ENCODE measurements around the gene SRR. TPM values are rescaled to one million over a fixed set of nuclear protein-coding genes. Genes with fewer than 3 reads are reported as not detected.

The SRR gene
- total RNA-seq, 2 donors from 2014 or later = 10.5 to 20.8 TPM

GRCh38 chr17:2369039-2369438, 65.3 kb downstream of the SRR start:
- ATAC-seq (ENCODE audit: insufficient number of reproducible peaks, low FRiP score, low read depth) (no peak), DNase-seq (ENCODE audit: low spot score) (no peak)
- H3K9me3 ChIP-seq = no peaks in the 10 kb centered on the region
- no peak for TF ChIP-seq CTCF (IDR thresholded peaks at IDR 0.05)
- H3K4me1 ChIP-seq (ENCODE audit: control insufficient read depth in 1 of 2, low read depth in 2 of 2) = no peaks in the 10 kb centered on the region
- H3K27ac ChIP-seq = no peak overlapping the region
- H3K36me3 ChIP-seq = peaks cover 4% of the 10 kb centered on the region
- no peak overlapping the region for H3K4me3 ChIP-seq
- H3K27me3 ChIP-seq (replicated peaks; ENCODE audit: insufficient read depth) = no peaks in the 10 kb centered on the region

- H3K9me3 ChIP-seq = no peaks in the 10 kb centered on the region
- H3K36me3 ChIP-seq = peaks cover 4% of the 10 kb centered on the region
- ATAC-seq (ENCODE audit: insufficient number of reproducible peaks, low FRiP score, low read depth) (no peak), DNase-seq (ENCODE audit: low spot score) (no peak)
- no peaks in the 10 kb centered on the region for H3K4me1 ChIP-seq (ENCODE audit: control insufficient read depth in 1 of 2, low read depth in 2 of 2)
- no peaks in the 10 kb centered on the region for H3K27me3 ChIP-seq (replicated peaks; ENCODE audit: insufficient read depth)
- no peak for TF ChIP-seq CTCF (IDR thresholded peaks at IDR 0.05)
- no peak overlapping the region for H3K27ac ChIP-seq
- no peak overlapping the region for H3K4me3 ChIP-seq
Measured at GRCh38 chr17:2369551-2370210, 65.9 kb downstream of the SRR start.

DNA sequence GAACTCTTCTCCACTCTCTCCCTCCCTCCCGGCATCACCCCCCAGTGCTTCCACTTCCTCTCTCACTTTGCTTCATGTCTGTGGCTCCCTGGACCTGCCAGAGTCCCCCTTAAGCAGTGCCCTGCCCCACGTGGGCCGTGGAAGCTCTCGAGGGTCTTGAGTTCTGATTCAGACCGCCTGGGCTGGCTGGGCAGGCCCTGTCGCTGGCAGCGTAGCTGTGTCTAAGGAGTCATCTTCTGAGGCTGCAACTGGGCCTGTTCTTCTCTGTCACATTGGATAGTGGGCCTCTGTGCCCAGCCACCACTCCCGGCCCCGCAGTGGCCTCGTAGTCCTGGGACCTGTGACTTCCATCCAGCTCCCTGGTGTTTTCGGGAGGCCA, 66.5 kb downstream of the SRR start:
- H3K4me3 ChIP-seq = no peak overlapping the region
- TF ChIP-seq CTCF (IDR thresholded peaks at IDR 0.05) = no peak
- H3K9me3 ChIP-seq = no peaks in the 10 kb centered on the region
- no peaks in the 10 kb centered on the region for H3K27me3 ChIP-seq (replicated peaks; ENCODE audit: insufficient read depth)
- peaks cover 4% of the 10 kb centered on the region for H3K36me3 ChIP-seq
- no peak for ATAC-seq (ENCODE audit: insufficient number of reproducible peaks, low FRiP score, low read depth)
- H3K4me1 ChIP-seq (ENCODE audit: control insufficient read depth in 1 of 2, low read depth in 2 of 2) = no peaks in the 10 kb centered on the region
- H3K27ac ChIP-seq = no peak overlapping the region
- DNase-seq (ENCODE audit: low spot score) = no peak

DNA sequence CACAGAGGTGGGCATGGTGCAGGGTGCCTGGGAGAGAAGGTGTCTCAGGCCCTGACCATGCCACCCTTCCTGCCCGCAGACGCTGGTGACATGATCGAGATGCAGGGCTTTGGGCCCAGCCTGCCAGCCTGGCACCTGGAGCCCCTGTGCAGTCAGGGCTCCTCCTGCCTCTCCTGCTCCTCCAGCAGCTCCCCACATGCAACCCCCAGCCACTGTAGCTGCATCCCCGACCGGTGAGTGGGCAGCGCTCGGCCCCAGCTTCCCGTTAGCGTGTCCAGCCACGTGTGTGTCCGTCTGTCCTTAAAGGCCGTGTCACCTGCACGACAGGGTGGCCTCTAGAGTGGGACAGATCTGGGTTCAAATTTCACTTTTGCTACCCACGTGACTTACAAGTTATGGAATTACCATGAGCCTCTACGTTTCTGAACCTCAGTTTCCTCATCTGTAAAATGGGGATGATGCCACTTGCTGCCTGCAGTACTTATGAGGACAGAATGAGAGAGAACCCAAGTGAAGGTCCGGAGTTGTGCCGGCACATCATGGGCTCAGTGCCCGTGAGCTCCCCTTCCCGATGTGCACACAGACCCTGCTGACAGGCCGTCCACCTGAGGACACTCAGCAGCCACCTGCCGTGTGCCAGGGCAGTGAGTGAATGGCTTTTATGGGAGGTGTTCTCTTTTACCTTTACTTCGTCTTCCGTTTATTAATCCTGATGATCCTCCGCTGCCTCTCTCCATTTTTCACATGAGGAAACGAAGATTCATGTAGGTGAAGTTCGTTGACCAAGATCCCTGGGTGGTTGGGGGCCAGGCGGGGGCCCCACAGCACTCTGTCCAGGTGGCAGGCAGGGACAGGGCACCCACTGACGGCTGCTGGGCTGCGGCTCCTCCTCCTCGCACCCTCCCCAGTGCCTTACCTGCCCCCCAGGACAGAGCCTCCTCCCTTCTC, 67.7 kb downstream of the SRR start:
- no peak for DNase-seq (ENCODE audit: low spot score)
- H3K36me3 ChIP-seq = peaks cover 4% of the 10 kb centered on the region
- no peak for ATAC-seq (ENCODE audit: insufficient number of reproducible peaks, low FRiP score, low read depth)
- H3K4me1 ChIP-seq (ENCODE audit: control insufficient read depth in 1 of 2, low read depth in 2 of 2) = no peaks in the 10 kb centered on the region
- no peak overlapping the region for H3K27ac ChIP-seq
- no peaks in the 10 kb centered on the region for H3K9me3 ChIP-seq
- no peak for TF ChIP-seq CTCF (IDR thresholded peaks at IDR 0.05)
- H3K27me3 ChIP-seq (replicated peaks; ENCODE audit: insufficient read depth) = no peaks in the 10 kb centered on the region
- H3K4me3 ChIP-seq = no peak overlapping the region

GRCh38 chr17:2372180-2372579, 68.4 kb downstream of the SRR start:
- DNase-seq (ENCODE audit: low spot score) = no peak
- no peaks in the 10 kb centered on the region for H3K27me3 ChIP-seq (replicated peaks; ENCODE audit: insufficient read depth)
- H3K4me3 ChIP-seq = no peak overlapping the region
- no peak for ATAC-seq (ENCODE audit: insufficient number of reproducible peaks, low FRiP score, low read depth)
- H3K4me1 ChIP-seq (ENCODE audit: control insufficient read depth in 1 of 2, low read depth in 2 of 2) = no peaks in the 10 kb centered on the region
- H3K36me3 ChIP-seq = peaks cover 4% of the 10 kb centered on the region
- no peaks in the 10 kb centered on the region for H3K9me3 ChIP-seq
- no peak for TF ChIP-seq CTCF (IDR thresholded peaks at IDR 0.05)
- H3K27ac ChIP-seq = no peak overlapping the region
